Esophagus (tissue), 2 donors: ENCODE data around the gene WASHC2C. TPM values are rescaled to one million over a fixed set of nuclear protein-coding genes. Genes with fewer than 3 reads are reported as not detected.
"Not testable (repeated sequence)": the region's sequence is repeated elsewhere in the genome, so short reads cannot be mapped to it uniquely, and the experiment has no call there.

Source experiments
- H3K27ac ChIP-seq, 2 donors: one replicate each; pipeline ENCODE4 v1.5.1; 2013; ENCODE audit warnings: low read depth in 2 of 2, mild to moderate bottlenecking in 2 of 2, inconsistent platforms in 1 of 2, low read length in 1 of 2, moderate library complexity in 1 of 2
- H3K27me3 ChIP-seq, 2 donors: one replicate each; pipeline ENCODE4 v1.6.1; 2013; ENCODE audit warnings: low read length in 2 of 2, control low read depth in 1 of 2, mild to moderate bottlenecking in 1 of 2; ENCODE audit not compliant: insufficient read depth in 2 of 2, control insufficient read depth in 1 of 2
- H3K36me3 ChIP-seq, 2 donors: one replicate each; pipeline ENCODE4 v1.6.1; 2013; ENCODE audit warnings: low read length in 1 of 2; ENCODE audit not compliant: control insufficient read depth in 2 of 2, insufficient read depth in 2 of 2
- H3K4me1 ChIP-seq, 2 donors: one replicate each; pipeline ENCODE4 v1.6.1; 2013; ENCODE audit warnings: low read length in 1 of 2; ENCODE audit not compliant: control insufficient read depth in 2 of 2, insufficient read depth in 2 of 2
- H3K4me3 ChIP-seq, 2 donors: one replicate each; pipeline ENCODE4 v1.5.1; 2013; ENCODE audit warnings: low read length in 2 of 2, mild to moderate bottlenecking in 2 of 2, low read depth in 1 of 2, moderate library complexity in 1 of 2
- H3K9me3 ChIP-seq, 2 donors: one replicate each; pipeline ENCODE4 v1.6.1; 2013; ENCODE audit warnings: mild to moderate bottlenecking in 2 of 2, low read depth in 1 of 2, low read length in 1 of 2, moderate library complexity in 1 of 2; ENCODE audit not compliant: control insufficient read depth in 2 of 2, insufficient read depth in 1 of 2
- WGBS, 2 donors: extraction: QIAGEN DNeasy Blood & Tissue Kit; methylation state at CpG; one replicate each; pipeline ENCODE4 v1.1.7; 2013; 5-methylcytosine and 5-hydroxymethylcytosine counted together
- polyA plus RNA-seq, 2 donors: library from polyadenylated mRNA; stranded (reverse); fragments of 200-250 nt; gene quantifications; one replicate each; pipeline ENCODE4 v1.2.3, GENCODE V29; 2013
- donor health status: healthy with polysubstance abuse.
- donor health status: Bipolar disorder and iron deficiency.

The WASHC2C gene
- polyA plus RNA-seq, 2 donors: 9.6 to 16.0 TPM

DNA sequence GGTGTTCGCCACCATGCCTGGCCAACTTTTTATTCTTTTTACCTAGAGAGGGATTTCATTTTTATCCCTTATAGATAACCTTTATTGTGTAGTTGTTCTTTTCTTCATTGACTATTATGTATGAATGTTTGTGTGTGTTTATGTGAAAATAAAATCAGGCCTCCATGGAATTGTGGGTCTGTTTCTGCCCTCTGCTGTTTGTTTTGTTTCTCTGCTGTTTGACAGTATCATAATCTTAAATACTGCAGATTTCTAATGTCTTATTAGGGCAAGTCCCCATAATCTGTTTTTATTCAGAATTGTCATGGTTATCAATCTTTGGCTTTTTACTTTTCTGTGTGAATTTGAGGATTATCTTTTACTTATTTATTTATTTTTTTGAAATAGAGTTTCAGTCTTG is 7.8 kb downstream of the WASHC2C start:
- not testable (repeated sequence) for H3K4me3 ChIP-seq, H3K9me3 ChIP-seq, H3K36me3 ChIP-seq, H3K4me1 ChIP-seq, H3K27ac ChIP-seq, H3K27me3 ChIP-seq
- WGBS, 2 donors: 100% methylated on average over 1 of the region's 1 CpG; no CpG with 5 or more reads in 1 of the 2 donors

- H3K4me3 ChIP-seq, H3K9me3 ChIP-seq, H3K27ac ChIP-seq, H3K27me3 ChIP-seq, H3K4me1 ChIP-seq, H3K36me3 ChIP-seq: not testable (repeated sequence)
- 84 to 89% methylated on average over 7 of the region's 7 CpGs for WGBS, 2 donors
Measured at GRCh38 chr10:45741559-45741958, 14.5 kb downstream of the WASHC2C start.

GRCh38 chr10:45742014-45742413 is 14.9 kb downstream of the WASHC2C start:
- not testable (repeated sequence) for H3K36me3 ChIP-seq, H3K27ac ChIP-seq, H3K27me3 ChIP-seq, H3K4me1 ChIP-seq, H3K9me3 ChIP-seq, H3K4me3 ChIP-seq
- WGBS, 2 donors: 93 to 95% methylated on average over 6 to 7 of the region's 7 CpGs

- not testable (repeated sequence) for H3K27ac ChIP-seq, H3K4me1 ChIP-seq, H3K36me3 ChIP-seq, H3K9me3 ChIP-seq, H3K27me3 ChIP-seq, H3K4me3 ChIP-seq
- 88% methylated on average over 2 of the region's 4 CpGs for WGBS, 2 donors
Measured at GRCh38 chr10:45751141-45751540, 24.1 kb downstream of the WASHC2C start.

GRCh38 chr10:45752210-45752609 is 25.1 kb downstream of the WASHC2C start:
- H3K4me3 ChIP-seq, H3K9me3 ChIP-seq, H3K27ac ChIP-seq, H3K36me3 ChIP-seq, H3K4me1 ChIP-seq, H3K27me3 ChIP-seq: not testable (repeated sequence)
- WGBS, 2 donors: 87 to 88% methylated on average over 4 of the region's 5 CpGs

DNA sequence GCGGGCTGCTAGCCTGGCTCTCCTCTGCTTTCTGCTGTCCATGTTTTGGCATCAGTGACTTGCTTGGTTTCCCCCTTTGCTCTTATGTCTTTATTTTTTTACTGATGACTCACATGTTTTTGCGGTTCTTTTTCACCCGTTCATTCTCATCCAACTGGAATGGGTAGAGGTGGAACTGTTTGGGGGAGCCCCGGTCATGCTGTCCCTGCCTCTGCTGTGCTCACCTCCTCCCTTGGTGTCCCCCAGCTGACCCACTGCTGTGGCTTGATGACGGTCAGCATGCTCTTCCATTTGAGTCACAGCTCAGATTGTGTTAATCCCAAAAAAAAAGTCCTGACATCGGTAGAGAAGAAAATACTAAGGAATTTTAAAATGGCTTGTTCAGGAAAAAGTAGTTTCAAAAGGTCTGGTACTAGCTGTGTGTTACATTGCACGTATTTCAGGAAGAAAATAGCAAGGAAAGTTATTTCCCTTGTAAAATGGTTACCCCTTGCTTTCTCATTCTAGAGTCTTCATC is 27.0 kb downstream of the WASHC2C start:
- not testable (repeated sequence) for H3K27ac ChIP-seq, H3K36me3 ChIP-seq, H3K4me3 ChIP-seq, H3K27me3 ChIP-seq, H3K9me3 ChIP-seq, H3K4me1 ChIP-seq
- WGBS, 2 donors: 94 to 97% methylated on average over 6 to 7 of the region's 7 CpGs

GRCh38 chr10:45755083-45755482 is 28.0 kb downstream of the WASHC2C start:
- not testable (repeated sequence) for H3K4me3 ChIP-seq, H3K4me1 ChIP-seq, H3K27me3 ChIP-seq, H3K36me3 ChIP-seq, H3K27ac ChIP-seq, H3K9me3 ChIP-seq
- WGBS, 2 donors: 94 to 95% methylated on average over 3 of the region's 5 CpGs

- not testable (repeated sequence) for H3K4me3 ChIP-seq, H3K36me3 ChIP-seq, H3K27ac ChIP-seq, H3K4me1 ChIP-seq, H3K27me3 ChIP-seq, H3K9me3 ChIP-seq
- 91 to 93% methylated on average over 1 of the region's 3 CpGs for WGBS, 2 donors
Measured at GRCh38 chr10:45756065-45756464, 29.0 kb downstream of the WASHC2C start.

DNA sequence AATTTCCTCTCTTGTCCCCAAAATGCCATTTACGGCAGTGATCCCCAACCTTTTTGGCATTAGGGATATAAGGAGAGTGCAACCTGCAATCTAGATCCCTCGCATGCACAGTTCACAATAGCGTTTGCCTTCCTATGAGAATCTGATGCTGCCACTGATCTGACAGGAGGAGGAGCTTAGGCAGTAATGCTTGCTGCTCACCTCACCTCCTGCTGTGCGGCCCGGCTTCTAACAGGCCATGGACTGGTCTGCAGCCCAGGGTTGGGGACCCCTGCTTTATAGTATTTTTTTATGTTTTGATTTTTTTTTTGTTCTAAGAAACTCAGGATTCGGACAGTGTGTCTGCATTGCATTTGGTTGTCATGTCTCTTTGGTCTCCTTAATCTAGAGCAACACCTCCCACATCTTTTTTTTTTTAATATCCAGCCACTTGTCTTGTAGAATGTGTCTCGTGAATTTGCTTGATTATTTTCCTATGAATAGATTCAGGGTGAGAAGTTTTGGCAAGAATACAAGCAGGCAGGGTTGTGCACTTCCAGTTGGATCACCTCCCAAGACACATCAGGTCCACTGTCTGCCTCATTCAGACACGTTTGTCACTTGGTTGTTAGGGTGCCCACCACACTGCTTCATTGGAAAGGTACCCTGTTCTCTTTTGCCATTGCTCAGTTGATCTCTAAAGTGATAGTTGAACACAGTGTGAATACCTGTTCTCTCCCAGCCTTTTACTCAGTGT is 30.8 kb downstream of the WASHC2C start:
- H3K27me3 ChIP-seq, H3K4me1 ChIP-seq, H3K9me3 ChIP-seq, H3K27ac ChIP-seq, H3K4me3 ChIP-seq, H3K36me3 ChIP-seq: not testable (repeated sequence)
- WGBS, 2 donors: 86 to 88% methylated on average over 8 of the region's 8 CpGs

- H3K36me3 ChIP-seq, H3K4me1 ChIP-seq, H3K4me3 ChIP-seq, H3K27me3 ChIP-seq, H3K27ac ChIP-seq, H3K9me3 ChIP-seq: not testable (repeated sequence)
- 67 to 91% methylated on average over 6 of the region's 6 CpGs for WGBS, 2 donors
Measured at GRCh38 chr10:45761622-45762021, 34.6 kb downstream of the WASHC2C start.
